Ishikawa (cell line): ENCODE measurements around the gene EYA3.

ENCODE experiments used
- CEBPB ChIP-seq: IDR thresholded peaks from 2 replicates; pipeline ENCODE4 v1.6.1; 2012
- CREB1 ChIP-seq: IDR thresholded peaks from 2 replicates; pipeline ENCODE4 v1.6.1; 2012; ENCODE audit warnings: low read depth
- EGR1 ChIP-seq: IDR thresholded peaks from 2 replicates; pipeline ENCODE4 v1.6.1; 2012
- EP300 ChIP-seq: IDR thresholded peaks from 2 replicates; pipeline ENCODE4 v1.6.1; 2012; ENCODE audit warnings: borderline replicate concordance
- FOXM1 ChIP-seq: IDR thresholded peaks from 2 replicates; pipeline ENCODE4 v1.6.1; 2012; ENCODE audit warnings: low read depth, borderline replicate concordance
- NFIC ChIP-seq: IDR thresholded peaks from 2 replicates; pipeline ENCODE4 v1.6.1; 2012
- RAD21 ChIP-seq: IDR thresholded peaks from 2 replicates; pipeline ENCODE4 v1.6.1; 2012; ENCODE audit warnings: low read depth
- TAF1 ChIP-seq: IDR thresholded peaks from 2 replicates; pipeline ENCODE4 v1.6.1; 2012; ENCODE audit warnings: low read depth, mild to moderate bottlenecking
- TCF12 ChIP-seq: IDR thresholded peaks from 2 replicates; pipeline ENCODE4 v1.6.1; 2012; ENCODE audit warnings: low read depth
- TEAD4 ChIP-seq: IDR thresholded peaks from 2 replicates; pipeline ENCODE4 v1.6.1; 2012
- YY1 ChIP-seq: IDR thresholded peaks from 2 replicates; pipeline ENCODE4 v1.6.1; 2012; ENCODE audit warnings: low read depth
- ZBTB7A ChIP-seq: IDR thresholded peaks from 2 replicates; pipeline ENCODE4 v1.6.1; 2012; ENCODE audit warnings: low read depth
- TF ChIP-seq, protein P1 (sequence below): IDR thresholded peaks from 2 replicates; pipeline ENCODE4 v1.6.1; 2012; ENCODE audit warnings: low read depth, mild to moderate bottlenecking
- TF ChIP-seq, protein P2 (sequence below): IDR thresholded peaks from 2 replicates; pipeline ENCODE4 v1.6.1; 2012
- TF ChIP-seq, protein P3 (sequence below): IDR thresholded peaks from 2 replicates; pipeline ENCODE4 v1.6.1; 2012

Gene EYA3

DNA sequence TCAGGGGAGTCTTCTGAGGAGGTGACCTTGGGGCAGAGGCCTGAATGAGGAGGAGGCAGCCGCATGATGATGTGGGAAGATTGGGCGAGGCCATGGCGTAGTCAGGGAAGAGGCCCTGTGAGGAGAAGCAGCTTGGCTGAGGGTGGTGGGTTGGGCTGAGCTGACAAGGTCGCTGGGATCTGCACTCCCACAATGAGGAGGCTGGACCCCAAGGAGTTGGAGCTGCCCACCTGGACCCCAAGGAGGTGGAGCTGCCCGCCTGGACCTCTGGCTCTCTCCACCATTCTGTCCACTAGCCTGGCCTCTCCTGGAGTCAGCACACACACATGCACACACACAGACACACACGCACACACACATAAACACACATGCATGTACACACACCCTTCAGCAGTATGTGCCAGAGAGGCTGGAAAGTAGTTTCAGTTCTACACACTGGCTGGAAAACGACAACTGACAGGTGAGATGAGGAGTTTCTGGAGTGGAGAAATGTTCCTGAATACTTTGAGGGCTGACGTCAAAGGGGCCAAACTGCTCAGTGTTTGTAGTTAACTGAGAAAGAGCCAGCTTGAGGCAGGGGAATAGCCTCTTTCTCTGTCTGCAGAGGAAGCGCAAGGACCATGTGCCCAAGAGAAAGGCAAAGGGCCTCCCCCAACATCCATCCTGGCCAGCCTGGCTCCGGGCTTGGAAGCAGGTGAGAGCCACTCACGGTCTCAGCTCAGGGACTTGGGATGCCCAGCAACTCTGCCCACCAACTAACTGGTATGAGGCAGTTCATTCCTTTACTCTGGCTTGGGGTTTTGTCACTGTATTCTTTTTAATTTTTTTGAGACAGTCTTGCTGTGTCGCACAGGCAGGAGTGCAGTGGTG lies 146.5 kb downstream of the EYA3 start:
- TF ChIP-seq FOXM1 = no peak
- no peak for TF ChIP-seq ZBTB7A
- no peak for TF ChIP-seq YY1
- TF ChIP-seq TAF1 = no peak
- TF ChIP-seq TCF12 = no peak
- TF ChIP-seq, protein P1, sequence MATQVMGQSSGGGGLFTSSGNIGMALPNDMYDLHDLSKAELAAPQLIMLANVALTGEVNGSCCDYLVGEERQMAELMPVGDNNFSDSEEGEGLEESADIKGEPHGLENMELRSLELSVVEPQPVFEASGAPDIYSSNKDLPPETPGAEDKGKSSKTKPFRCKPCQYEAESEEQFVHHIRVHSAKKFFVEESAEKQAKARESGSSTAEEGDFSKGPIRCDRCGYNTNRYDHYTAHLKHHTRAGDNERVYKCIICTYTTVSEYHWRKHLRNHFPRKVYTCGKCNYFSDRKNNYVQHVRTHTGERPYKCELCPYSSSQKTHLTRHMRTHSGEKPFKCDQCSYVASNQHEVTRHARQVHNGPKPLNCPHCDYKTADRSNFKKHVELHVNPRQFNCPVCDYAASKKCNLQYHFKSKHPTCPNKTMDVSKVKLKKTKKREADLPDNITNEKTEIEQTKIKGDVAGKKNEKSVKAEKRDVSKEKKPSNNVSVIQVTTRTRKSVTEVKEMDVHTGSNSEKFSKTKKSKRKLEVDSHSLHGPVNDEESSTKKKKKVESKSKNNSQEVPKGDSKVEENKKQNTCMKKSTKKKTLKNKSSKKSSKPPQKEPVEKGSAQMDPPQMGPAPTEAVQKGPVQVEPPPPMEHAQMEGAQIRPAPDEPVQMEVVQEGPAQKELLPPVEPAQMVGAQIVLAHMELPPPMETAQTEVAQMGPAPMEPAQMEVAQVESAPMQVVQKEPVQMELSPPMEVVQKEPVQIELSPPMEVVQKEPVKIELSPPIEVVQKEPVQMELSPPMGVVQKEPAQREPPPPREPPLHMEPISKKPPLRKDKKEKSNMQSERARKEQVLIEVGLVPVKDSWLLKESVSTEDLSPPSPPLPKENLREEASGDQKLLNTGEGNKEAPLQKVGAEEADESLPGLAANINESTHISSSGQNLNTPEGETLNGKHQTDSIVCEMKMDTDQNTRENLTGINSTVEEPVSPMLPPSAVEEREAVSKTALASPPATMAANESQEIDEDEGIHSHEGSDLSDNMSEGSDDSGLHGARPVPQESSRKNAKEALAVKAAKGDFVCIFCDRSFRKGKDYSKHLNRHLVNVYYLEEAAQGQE = no peak
- no peak for TF ChIP-seq EGR1
- TF ChIP-seq EP300 = no peak
- TF ChIP-seq, protein P2, sequence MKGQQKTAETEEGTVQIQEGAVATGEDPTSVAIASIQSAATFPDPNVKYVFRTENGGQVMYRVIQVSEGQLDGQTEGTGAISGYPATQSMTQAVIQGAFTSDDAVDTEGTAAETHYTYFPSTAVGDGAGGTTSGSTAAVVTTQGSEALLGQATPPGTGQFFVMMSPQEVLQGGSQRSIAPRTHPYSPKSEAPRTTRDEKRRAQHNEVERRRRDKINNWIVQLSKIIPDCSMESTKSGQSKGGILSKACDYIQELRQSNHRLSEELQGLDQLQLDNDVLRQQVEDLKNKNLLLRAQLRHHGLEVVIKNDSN = no peak
- TF ChIP-seq CREB1 = no peak
- TF ChIP-seq RAD21 = no peak
- TF ChIP-seq CEBPB = no peak
- TF ChIP-seq NFIC = no peak
- TF ChIP-seq, protein P3, sequence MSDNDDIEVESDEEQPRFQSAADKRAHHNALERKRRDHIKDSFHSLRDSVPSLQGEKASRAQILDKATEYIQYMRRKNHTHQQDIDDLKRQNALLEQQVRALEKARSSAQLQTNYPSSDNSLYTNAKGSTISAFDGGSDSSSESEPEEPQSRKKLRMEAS = no peak
- no peak for TF ChIP-seq TEAD4

DNA sequence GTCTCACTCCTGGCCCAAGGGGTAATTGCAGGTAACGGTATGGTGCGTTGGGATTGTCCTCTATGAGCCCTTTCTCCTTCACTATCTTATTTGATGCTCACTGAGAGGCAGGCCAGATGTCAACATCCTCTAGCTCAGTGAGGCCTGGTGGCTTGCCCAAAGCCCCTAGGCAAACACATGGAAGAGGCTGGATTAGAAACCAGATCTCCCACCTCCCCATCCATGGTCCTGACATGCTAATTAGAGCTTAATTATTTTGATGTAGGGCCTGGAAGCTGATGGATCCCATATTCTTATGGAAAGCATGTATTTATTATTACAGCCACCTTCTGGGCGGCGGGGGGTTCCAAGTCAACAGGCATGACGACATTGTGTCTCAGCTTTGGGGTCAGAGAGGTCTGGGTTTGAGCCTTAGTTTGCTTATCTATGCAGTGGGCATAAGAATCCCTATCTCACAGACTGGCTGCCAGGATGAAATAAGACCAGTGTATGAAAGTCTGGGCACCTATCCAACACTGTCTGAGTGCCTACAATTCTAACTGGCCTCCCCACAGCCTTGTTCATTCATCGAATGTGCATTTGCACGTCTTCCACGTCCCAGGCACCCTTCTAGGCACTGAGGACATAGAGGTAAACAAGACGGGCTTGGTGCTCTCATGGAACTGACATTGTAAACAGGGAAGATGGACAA lies 147.4 kb downstream of the EYA3 start:
- TF ChIP-seq, protein P1 = peak; percentile 31; the same call in 1 of the 2 replicates
- TF ChIP-seq TCF12 = no peak

DNA sequence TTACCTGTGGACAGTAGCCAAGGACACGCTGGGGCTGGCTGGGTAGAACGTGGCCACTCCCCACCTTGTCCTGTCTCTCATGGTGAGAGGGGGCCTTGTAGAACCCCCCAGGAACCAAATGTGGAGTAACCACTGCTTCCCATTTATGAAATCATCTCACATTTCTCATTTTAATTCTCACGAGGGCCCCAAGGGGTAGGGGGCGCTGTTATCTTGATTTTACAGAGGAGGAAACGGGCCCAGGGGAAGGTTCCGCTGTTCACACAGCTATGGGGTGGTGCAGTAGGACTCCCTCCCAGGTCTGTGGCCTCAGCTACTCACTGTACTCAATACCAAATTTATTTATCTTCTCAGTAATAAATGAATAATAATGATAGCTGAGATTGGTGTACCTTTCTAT lies 148.1 kb downstream of the EYA3 start:
- no peak for TF ChIP-seq NFIC
- TF ChIP-seq RAD21 = peak; percentile 48; the same call in 1 of the 2 replicates

DNA sequence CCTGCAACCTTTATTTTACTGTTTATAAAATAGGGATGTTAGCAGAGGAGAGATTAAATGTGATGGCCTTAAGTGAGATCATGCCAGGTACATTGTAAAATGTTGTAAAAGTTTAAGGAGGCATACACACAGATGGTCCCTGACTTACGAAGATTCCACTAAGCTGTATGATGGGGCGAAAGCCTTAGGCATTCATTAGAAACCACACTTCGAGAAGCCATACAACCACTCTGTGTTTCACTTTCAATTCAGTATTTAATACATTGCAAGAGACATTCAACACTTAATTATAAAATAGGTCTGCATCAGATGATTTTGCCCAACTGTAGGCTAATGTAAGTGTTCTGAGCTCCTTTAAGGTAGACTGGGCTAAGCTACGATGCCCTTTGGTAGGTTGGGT lies 149.9 kb downstream of the EYA3 start:
- no peak for TF ChIP-seq CEBPB
- no peak for TF ChIP-seq ZBTB7A
- no peak for TF ChIP-seq FOXM1
- no peak for TF ChIP-seq CREB1
- no peak for TF ChIP-seq TEAD4
- TF ChIP-seq RAD21 = no peak

DNA sequence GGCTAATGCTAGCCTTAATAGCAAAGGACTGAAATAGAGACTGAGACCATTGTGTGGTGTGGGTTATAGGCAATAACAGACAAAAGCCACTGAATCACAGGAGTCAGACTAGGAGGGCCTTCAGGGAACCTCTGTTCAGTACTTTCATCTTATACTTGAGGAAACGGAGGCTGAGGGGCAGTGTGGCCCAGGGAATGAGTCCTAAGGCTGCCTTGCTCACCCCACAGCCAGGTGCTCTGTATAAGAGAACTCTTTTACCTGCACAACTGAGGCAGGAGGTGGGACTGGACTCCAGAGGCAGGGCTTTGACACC lies 150.9 kb downstream of the EYA3 start:
- TF ChIP-seq, protein P3 = no peak

DNA sequence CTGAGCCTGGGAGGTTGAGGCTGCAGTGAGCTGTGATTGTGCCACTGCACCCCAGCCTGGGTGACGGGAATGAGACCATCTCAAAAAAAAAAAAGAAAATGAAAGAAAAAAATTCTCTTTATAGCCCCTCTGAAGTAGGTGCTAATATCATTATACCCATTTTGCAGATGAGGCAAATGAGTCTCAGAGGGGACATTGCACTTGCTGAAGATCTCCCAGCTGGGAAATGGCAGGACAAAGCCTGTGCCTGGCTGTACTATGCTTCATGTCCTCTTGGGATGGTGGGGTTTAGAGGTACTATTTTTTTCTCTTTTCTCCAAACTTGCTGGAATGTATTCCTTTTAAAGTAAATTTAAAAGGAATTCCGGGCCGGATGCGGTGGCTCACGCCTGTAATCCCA lies 152.0 kb downstream of the EYA3 start:
- TF ChIP-seq NFIC (no peak), TAF1 (no peak)
- TF ChIP-seq, protein P1 = no peak
